ENCODE data around the gene ACOT6. TPM values are rescaled to one million over a fixed set of nuclear protein-coding genes. Genes with fewer than 3 reads are reported as not detected.
A peak's percentile ranks its signal among the peaks of the same experiment; 100 is the strongest.
"Not testable (repeated sequence)": the region's sequence is repeated elsewhere in the genome, so short reads cannot be mapped to it uniquely, and the experiment has no call there.

ACOT6 gene
- total RNA-seq: not detected

DNA sequence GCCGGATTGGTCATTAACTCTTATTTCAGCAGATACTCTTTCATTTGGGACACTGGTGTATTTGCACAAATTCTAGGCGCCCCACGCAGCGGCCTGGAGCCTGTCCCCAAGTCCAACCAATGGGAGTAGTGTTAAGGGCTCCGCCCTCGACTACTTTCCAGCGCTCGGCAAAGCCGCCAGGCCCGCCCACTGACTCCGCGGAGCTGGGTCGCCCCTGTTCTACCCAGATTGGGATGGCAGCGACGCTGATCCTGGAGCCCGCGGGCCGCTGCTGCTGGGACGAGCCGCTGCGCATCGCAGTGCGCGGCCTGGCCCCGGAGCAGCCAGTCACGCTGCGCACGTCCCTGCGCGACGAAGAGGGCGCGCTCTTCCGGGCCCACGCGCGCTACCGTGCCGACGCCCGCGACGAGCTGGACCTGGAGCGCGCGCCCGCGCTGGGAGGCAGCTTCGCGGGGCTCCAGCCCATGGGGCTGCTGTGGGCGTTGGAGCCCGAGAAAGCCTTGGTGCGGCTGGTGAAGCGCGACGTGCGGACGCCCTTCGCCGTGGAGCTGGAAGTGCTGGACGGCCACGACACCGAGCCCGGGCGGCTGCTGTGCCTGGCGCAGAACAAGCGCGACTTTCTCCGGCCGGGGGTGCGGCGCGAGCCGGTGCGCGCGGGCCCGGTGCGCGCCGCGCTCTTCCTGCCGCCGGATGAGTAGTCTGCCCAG, at the start of gene ACOT6:
TSS of gene ACOT6 (plus strand) at position 179 of the 707 bp plus-strand sequence. CDS start at position 234, 55 bp downstream.
- Mint-ChIP-seq H3K27ac (no peak within 1 kb of the TSS), H3K9me3 (no peaks in the 10 kb centered on the region), H3K36me3 (no peaks in the 10 kb centered on the region)
- peak; percentile 89 to 94 for ATAC-seq
- peak; percentile 62 to 71 for DNase-seq (ENCODE audit: low spot score in 2 of 2)

DNA sequence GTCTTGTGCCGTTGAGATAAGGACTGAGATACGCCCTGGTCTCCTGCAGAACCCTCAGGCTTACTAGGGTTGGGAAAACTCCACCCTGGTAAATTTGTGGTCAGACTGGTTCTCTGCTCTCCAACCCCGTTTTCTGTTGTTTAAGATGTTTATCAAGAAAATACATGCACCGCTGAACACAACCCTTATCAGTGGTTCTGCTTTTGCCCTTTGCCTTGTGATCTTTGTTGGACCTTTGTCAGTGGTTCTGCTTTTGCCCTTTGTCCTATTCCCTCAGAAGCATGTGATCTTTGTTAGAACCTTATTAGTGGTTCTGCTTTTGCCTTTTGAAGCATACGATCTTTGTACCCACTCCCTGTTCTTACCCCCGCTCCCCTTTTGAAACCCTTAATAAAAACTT, 49.6 kb upstream of the ACOT6 start:
- not testable (repeated sequence) for ATAC-seq; H3K9me3 Mint-ChIP-seq; H3K27ac Mint-ChIP-seq; DNase-seq (ENCODE audit: low spot score in 2 of 2)
- peaks cover 23 to 24% of the 10 kb centered on the region in 2 donors for H3K36me3 Mint-ChIP-seq

DNA sequence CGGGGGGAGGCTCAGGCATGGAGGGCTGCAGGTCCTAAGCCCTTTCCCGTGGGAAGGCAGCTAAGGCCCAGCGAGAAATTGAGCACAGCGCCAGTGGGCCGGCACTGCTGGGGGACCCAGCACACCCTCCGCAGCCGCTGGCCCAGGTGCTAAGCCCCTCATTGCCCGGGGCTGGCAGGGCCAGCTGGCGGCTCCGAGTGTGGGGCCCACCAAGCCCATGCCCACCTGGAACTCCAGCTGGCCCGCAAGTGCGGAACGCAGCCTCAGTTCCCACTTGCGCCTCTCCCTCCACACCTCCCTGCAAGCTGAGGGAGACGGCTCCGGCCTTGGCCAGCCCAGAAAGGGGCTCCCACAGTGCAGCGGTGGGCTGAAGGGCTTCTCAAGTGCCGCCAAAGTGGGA, 45.9 kb upstream of the ACOT6 start:
- DNase-seq (ENCODE audit: low spot score in 2 of 2); H3K27ac Mint-ChIP-seq; H3K9me3 Mint-ChIP-seq; ATAC-seq: not testable (repeated sequence)
- H3K36me3 Mint-ChIP-seq: peaks cover 33 to 41% of the 10 kb centered on the region in 2 donors

GRCh38 chr14:73566935-73567334, 45.4 kb upstream of the ACOT6 start:
- not testable (repeated sequence) for DNase-seq (ENCODE audit: low spot score in 2 of 2); H3K9me3 Mint-ChIP-seq; ATAC-seq
- H3K36me3 Mint-ChIP-seq: peaks cover 33 to 41% of the 10 kb centered on the region in 2 donors
- H3K27ac Mint-ChIP-seq: peak overlapping the region; percentile 36 to 96

GRCh38 chr14:73567358-73567757, 45.0 kb upstream of the ACOT6 start:
- DNase-seq (ENCODE audit: low spot score in 2 of 2) (no peak), ATAC-seq (no peak)
- Mint-ChIP-seq H3K27ac (peak overlapping the region; percentile 36 to 96), H3K36me3 (peaks cover 33 to 41% of the 10 kb centered on the region in 2 donors), H3K9me3 (peaks cover 4 to 5% of the 10 kb centered on the region in 2 donors)

- Mint-ChIP-seq H3K9me3 (no peaks in the 10 kb centered on the region), H3K36me3 (peaks cover 27 to 35% of the 10 kb centered on the region in 2 donors), H3K27ac (peak overlapping the region; percentile 96)
- DNase-seq (ENCODE audit: low spot score in 2 of 2) (peak in 1 of 2 donors; percentile 17), ATAC-seq (peak in 1 of 2 donors; percentile 36)
These were observed 44.1 kb upstream of the ACOT6 start for GRCh38 chr14:73567951-73568885.

- ATAC-seq: peak in 1 of 2 donors; percentile 1
- not testable (repeated sequence) for H3K9me3 Mint-ChIP-seq; DNase-seq (ENCODE audit: low spot score in 2 of 2)
- H3K36me3 Mint-ChIP-seq: peaks cover 27 to 35% of the 10 kb centered on the region in 2 donors
- peak overlapping the region; percentile 96 for H3K27ac Mint-ChIP-seq
These were observed 43.5 kb upstream of the ACOT6 start for GRCh38 chr14:73568886-73569184.

DNA sequence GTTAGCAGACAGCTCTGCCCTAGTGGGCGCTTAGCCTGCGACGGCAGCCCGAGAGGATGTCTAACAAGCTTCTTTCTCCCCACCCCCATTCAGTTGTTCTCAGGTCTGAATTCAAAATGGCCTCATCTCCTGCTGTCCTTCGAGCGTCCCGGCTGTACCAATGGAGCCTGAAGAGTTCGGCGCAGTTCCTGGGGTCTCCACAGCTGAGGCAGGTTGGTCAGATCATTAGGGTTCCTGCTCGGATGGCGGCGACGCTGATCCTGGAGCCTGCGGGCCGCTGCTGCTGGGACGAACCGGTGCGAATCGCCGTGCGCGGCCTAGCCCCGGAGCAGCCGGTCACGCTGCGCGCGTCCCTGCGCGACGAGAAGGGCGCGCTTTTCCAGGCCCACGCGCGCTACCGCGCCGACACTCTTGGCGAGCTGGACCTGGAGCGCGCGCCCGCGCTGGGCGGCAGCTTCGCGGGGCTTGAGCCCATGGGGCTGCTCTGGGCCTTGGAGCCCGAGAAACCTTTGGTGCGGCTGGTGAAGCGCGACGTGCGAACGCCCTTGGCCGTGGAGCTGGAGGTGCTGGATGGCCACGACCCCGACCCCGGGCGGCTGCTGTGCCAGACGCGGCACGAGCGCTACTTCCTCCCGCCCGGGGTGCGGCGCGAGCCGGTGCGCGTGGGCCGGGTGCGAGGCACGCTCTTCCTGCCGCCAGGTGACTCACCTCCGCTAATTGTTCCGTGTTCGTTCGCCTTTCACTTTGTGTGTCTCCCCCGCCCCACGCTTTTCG, 42.9 kb upstream of the ACOT6 start, which contains the start of gene ACOT2:
TSS of gene ACOT2 (plus strand) at position 29 of the 774 bp plus-strand sequence. CDS start at position 57, 28 bp downstream.
- ATAC-seq (peak; percentile 76 to 81), DNase-seq (ENCODE audit: low spot score in 2 of 2) (peak; percentile 78 to 86)
- Mint-ChIP-seq H3K36me3 (peaks cover 29 to 37% of the 10 kb centered on the region in 2 donors), H3K27ac (peak within 1 kb of the TSS; percentile 96 to 98)
- H3K9me3 Mint-ChIP-seq: not testable (repeated sequence)

- H3K9me3 Mint-ChIP-seq, H3K27ac Mint-ChIP-seq: not testable (repeated sequence)
- ATAC-seq: peak; percentile 37 to 61
- peak; percentile 62 to 70 for DNase-seq (ENCODE audit: low spot score in 2 of 2)
- peaks cover 25 to 31% of the 10 kb centered on the region in 2 donors for H3K36me3 Mint-ChIP-seq
These were observed 41.4 kb upstream of the ACOT6 start for GRCh38 chr14:73570913-73571312.

- H3K9me3 Mint-ChIP-seq; DNase-seq (ENCODE audit: low spot score in 2 of 2); ATAC-seq; H3K27ac Mint-ChIP-seq: not testable (repeated sequence)
- H3K36me3 Mint-ChIP-seq: peaks cover 12 to 19% of the 10 kb centered on the region in 2 donors
These were observed 39.3 kb upstream of the ACOT6 start for GRCh38 chr14:73573034-73573433.

DNA sequence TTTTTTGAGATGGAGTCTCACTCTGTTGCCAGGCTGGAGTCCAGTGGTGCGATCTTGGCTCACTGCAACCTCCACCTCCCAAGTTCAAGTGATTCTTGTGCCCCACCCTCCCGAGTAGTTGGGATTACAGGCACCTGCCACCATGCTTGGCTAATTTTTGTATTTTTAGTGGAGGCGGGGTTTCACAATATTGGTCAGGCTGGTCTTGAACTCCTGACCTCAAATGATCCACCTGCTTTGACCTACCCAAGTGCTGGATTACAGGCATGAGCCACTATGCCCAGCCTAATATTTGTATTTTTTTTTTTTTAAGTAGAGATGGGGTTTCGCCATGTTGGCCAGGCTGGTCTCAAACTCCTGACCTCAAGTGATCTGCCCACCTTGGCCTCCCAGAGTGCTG, 38.6 kb upstream of the ACOT6 start:
- H3K9me3 Mint-ChIP-seq; DNase-seq (ENCODE audit: low spot score in 2 of 2); ATAC-seq; H3K27ac Mint-ChIP-seq: not testable (repeated sequence)
- peaks cover 6 to 12% of the 10 kb centered on the region in 2 donors for H3K36me3 Mint-ChIP-seq

DNA sequence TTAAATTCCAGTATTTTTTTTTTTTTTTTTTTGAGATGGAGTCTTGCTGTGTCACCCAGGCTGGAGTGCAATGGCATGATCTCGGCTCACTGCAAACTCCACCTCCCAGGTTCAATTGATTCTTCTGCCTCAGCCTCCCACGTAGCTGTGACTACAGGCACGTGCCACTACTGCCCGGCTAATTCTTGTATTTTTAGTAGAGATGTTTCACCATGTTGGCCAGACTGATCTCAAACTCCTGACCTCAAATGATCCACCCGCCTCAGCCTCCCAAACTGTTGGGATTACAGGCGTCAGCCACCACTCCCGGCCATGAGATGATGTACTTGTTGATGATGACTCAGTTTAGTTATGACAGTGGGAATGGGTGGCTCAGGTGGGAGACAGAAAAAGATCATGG, 38.1 kb upstream of the ACOT6 start:
- ATAC-seq; H3K36me3 Mint-ChIP-seq; DNase-seq (ENCODE audit: low spot score in 2 of 2); H3K27ac Mint-ChIP-seq; H3K9me3 Mint-ChIP-seq: not testable (repeated sequence)

DNA sequence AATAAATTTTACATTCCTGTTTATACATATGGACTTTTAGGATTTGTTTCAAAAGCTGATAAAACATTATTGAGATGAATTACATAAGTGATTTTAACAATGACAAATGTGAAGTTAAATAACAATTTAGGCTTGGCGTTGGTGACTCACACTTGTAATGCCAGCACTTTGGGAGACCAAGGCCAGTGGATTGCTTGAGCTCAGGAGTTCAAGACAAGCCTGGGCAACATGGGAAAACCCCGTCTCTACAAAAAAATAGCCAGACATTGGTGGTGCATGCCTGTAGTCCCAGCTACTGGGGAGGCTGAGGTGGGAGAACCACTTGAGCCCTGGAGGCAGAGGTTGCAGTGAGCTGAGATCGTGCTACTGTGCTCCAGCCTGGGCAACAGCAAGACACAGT, 35.9 kb upstream of the ACOT6 start:
- ATAC-seq (no peak), DNase-seq (ENCODE audit: low spot score in 2 of 2) (no peak)
- Mint-ChIP-seq H3K36me3 (peaks cover 6% of the 10 kb centered on the region in 2 donors), H3K9me3 (no peaks in the 10 kb centered on the region), H3K27ac (no peak overlapping the region)

DNA sequence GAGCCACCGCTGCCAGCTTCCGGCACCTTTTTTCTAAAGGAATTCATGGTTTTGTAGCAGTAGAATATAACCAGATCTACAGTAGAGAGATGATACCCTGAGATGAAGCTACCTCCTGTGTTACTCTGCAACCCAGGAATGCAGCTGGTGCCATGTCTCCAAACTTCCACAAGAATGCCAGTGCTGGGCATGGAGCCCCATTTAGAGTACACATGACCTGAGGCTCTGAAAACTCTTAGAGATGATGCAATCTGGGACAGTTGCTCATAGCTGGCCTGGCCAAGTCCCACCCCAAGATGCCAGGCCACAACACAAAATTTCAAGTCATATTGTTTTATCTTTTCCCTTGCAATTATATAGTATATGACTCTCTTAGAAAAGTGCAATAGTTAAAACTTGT, 35.1 kb upstream of the ACOT6 start:
- not testable (repeated sequence) for DNase-seq (ENCODE audit: low spot score in 2 of 2); ATAC-seq; H3K27ac Mint-ChIP-seq; H3K9me3 Mint-ChIP-seq; H3K36me3 Mint-ChIP-seq

- H3K36me3 Mint-ChIP-seq; ATAC-seq; H3K9me3 Mint-ChIP-seq; H3K27ac Mint-ChIP-seq; DNase-seq (ENCODE audit: low spot score in 2 of 2): not testable (repeated sequence)
These were observed 30.0 kb upstream of the ACOT6 start for GRCh38 chr14:73582102-73582979.

- Mint-ChIP-seq H3K27ac (peak overlapping the region in 1 of 2 donors; percentile 12), H3K9me3 (no peaks in the 10 kb centered on the region), H3K36me3 (no peaks in the 10 kb centered on the region)
- no peak for DNase-seq (ENCODE audit: low spot score in 2 of 2)
- ATAC-seq: no peak
These were observed 23.6 kb upstream of the ACOT6 start for GRCh38 chr14:73588695-73589094.

Data from activated naive CD4-positive, alpha-beta T cell treated with anti-CD3 and anti-CD28 coated beads, Interleukin-2, amount 50 U/mL, for 72 hours (primary cell).